Spleen (tissue), 11 donors: ENCODE data around the gene PHKB. TPM values are rescaled to one million over a fixed set of nuclear protein-coding genes. Genes with fewer than 3 reads are reported as not detected.

Experiments used
- DNase-seq: peaks from one replicate; pipeline ENCODE4 v3.0.0-alpha.2; 2020
- H3K27ac ChIP-seq, 8 donors: fragments of 200-600 bp; sonication (generic) in 7 of 8; 1 replicate in 4 of 8; 2 replicates in 4 of 8; pipeline versions ENCODE4 v1.5.0 to v1.8.0; 2016 to 2021; ENCODE audit warnings: inconsistent platforms in 4 of 8, mild to moderate bottlenecking in 4 of 8, moderate library complexity in 1 of 8
- H3K27me3 ChIP-seq, 7 donors: fragments of 200-600 bp; sonication (generic) in 6 of 7; replicated peaks in 1 of 7; 1 replicate in 4 of 7; 2 replicates in 3 of 7; pipeline versions ENCODE4 v1.5.0 to v1.8.0; 2016 to 2021; ENCODE audit warnings: inconsistent platforms in 3 of 7, mild to moderate bottlenecking in 1 of 7
- H3K36me3 ChIP-seq, 6 donors: fragments of 200-600 bp; sonication (generic) in 5 of 6; 1 replicate in 4 of 6; 2 replicates in 2 of 6; pipeline versions ENCODE4 v1.5.0 to v1.8.0; 2016 to 2021; ENCODE audit warnings: inconsistent platforms in 2 of 6
- H3K4me1 ChIP-seq, 6 donors: fragments of 200-600 bp; sonication (generic) in 5 of 6; 1 replicate in 3 of 6; 2 replicates in 3 of 6; pipeline versions ENCODE4 v1.5.0 to v1.8.0; 2016 to 2021; ENCODE audit warnings: inconsistent platforms in 3 of 6
- H3K4me3 ChIP-seq, 8 donors: fragments of 200-600 bp; sonication (generic) in 7 of 8; 1 replicate in 4 of 8; 2 replicates in 4 of 8; pipeline versions ENCODE4 v1.5.0 to v1.8.0; 2016 to 2021; ENCODE audit warnings: inconsistent platforms in 4 of 8, mild to moderate bottlenecking in 4 of 8, moderate library complexity in 2 of 8
- H3K9me3 ChIP-seq, 8 donors: fragments of 200-600 bp; sonication (generic) in 7 of 8; 1 replicate in 4 of 8; 2 replicates in 4 of 8; pipeline versions ENCODE4 v1.5.0 to v1.8.0; 2016 to 2021; ENCODE audit warnings: inconsistent platforms in 4 of 8
- POLR2A ChIP-seq, 3 donors: fragments of 450-650 bp; IDR thresholded peaks; one replicate each; pipeline ENCODE4 v1.5.1; 2017; ENCODE audit warnings: antibody characterized with exemption in 3 of 3, mild to moderate bottlenecking in 1 of 3
- POLR2AphosphoS5 ChIP-seq, 3 donors: sonication (generic); formaldehyde crosslinking; IDR thresholded peaks; one replicate each; pipeline ENCODE4 v1.5.1; 2017; ENCODE audit warnings: antibody characterized with exemption in 3 of 3
- WGBS, 5 donors: extraction: QIAGEN DNeasy Blood & Tissue Kit in 3 of 5; methylation state at CpG; one replicate each; pipeline versions ENCODE4 v1.1.5 to v1.1.7; 2013 to 2018; 5-methylcytosine and 5-hydroxymethylcytosine counted together
- intact Hi-C: fragments of 100-400 bp; cut with DNase I; formaldehyde crosslinking; loops from one replicate; pipeline ENCODE4 v1.15.0; 2023; ENCODE audit warnings: low total_unique reads
- polyA plus RNA-seq, 3 donors: library from polyadenylated mRNA; stranded (reverse); fragments of 200-250 nt; gene quantifications; one replicate each; pipeline ENCODE4 v1.2.1, GENCODE V29; 2013
- total RNA-seq, 7 donors: library from RNA; depleted of rRNA in 3 of 7; stranded (reverse); fragments of >200 nt in 3 of 7; fragmentation: NEBNext Ultra II Directional in 4 of 7; extraction: Animal tissue kit (Norgen Biotek cat#: 25700) in 4 of 7; gene quantifications; one replicate each; pipeline versions ENCODE4 v1.1.0 to v1.2.1, GENCODE V29; 2016 to 2021
- TF ChIP-seq, protein P1 (sequence below), 11 experiments: fragments of 200-600 bp in 7 of 11; fragments of 450-650 bp in 4 of 11; sonication (generic) in 4 of 11; IDR thresholded peaks in 8 of 11; conservative IDR thresholded peaks in 3 of 11; 1 replicate in 7 of 11; 2 replicates in 4 of 11; pipeline versions ENCODE4 v1.4.0 to v1.8.0; 2016 to 2021; ENCODE audit warnings: antibody characterized with exemption in 11 of 11, inconsistent platforms in 4 of 11, mild to moderate bottlenecking in 1 of 11
- donor health status: healthy with polysubstance abuse.
- donor health status: DM: no; HTN: no; CAD: no; lungs with moderate emphysema.
- donor health status: DM: no; HTN: no; CAD: no.
- donor health status: Bipolar disorder and iron deficiency.
- donor health status: healthy.
- donor health status: DM: no; HTN: no; CAD: no.
- donor health status: DM: yes; HTN: yes; CAD: no.

PHKB gene
- total and polyA plus RNA-seq, 10 donors = 19.7 to 168 (median 99.1) TPM

DNA sequence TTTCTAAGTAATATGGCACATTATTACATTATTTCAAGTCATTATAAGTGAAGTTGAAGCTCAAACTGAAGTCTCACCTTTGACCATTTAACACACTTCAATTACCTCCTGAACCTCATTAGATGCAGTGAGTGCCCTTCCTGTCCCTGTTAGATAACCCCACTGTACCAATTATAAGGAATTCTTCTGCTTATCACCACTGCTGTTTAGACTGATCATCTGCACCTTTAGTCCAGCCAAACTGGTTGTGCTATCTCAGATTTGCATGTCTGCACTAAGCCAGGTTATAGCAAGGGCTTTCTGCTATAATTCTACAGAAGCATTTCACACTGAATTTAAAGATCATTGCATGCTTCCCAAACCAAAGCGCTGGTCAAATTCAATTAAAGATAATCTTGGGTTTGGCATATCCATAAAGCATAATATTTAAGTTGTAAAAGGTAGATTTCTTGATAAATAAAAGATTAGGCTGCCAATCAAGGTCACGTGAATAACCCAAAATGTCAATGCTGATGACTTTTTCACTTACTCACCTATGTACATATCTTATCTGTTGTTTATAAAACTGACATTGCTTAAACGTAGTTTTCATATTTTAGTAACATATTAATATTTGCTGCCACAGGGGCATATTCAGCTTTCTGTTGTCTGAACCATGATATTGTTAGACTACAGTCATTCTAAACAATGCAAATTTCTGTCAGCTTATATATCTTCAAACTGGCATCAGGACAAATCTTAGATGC lies 12.1 kb upstream of the PHKB start:
- Histone ChIP-seq H3K4me1 (peaks cover 0 to 17% (median 5%) of the 10 kb centered on the region in 6 donors), H3K36me3 (peaks cover 0 to 83% (median 37%) of the 10 kb centered on the region in 6 donors), H3K27ac (no peak overlapping the region), H3K4me3 (no peak overlapping the region), H3K9me3 (no peaks in the 10 kb centered on the region), H3K27me3 (no peaks in the 10 kb centered on the region)
- intact Hi-C loops = no loop called here
- no peak for DNase-seq
- TF ChIP-seq, protein P1, sequence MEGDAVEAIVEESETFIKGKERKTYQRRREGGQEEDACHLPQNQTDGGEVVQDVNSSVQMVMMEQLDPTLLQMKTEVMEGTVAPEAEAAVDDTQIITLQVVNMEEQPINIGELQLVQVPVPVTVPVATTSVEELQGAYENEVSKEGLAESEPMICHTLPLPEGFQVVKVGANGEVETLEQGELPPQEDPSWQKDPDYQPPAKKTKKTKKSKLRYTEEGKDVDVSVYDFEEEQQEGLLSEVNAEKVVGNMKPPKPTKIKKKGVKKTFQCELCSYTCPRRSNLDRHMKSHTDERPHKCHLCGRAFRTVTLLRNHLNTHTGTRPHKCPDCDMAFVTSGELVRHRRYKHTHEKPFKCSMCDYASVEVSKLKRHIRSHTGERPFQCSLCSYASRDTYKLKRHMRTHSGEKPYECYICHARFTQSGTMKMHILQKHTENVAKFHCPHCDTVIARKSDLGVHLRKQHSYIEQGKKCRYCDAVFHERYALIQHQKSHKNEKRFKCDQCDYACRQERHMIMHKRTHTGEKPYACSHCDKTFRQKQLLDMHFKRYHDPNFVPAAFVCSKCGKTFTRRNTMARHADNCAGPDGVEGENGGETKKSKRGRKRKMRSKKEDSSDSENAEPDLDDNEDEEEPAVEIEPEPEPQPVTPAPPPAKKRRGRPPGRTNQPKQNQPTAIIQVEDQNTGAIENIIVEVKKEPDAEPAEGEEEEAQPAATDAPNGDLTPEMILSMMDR (IDR thresholded peaks at IDR 0.05 in 8 of 11, conservative IDR thresholded peaks at IDR 0.05 in 3 of 11) = no peak
- TF ChIP-seq POLR2AphosphoS5 (IDR thresholded peaks at IDR 0.05) (no peak), POLR2A (IDR thresholded peaks at IDR 0.05) (no peak)
- WGBS, 5 donors = 80 to 97% (median 94%) methylated on average over 3 of the region's 3 CpGs

DNA sequence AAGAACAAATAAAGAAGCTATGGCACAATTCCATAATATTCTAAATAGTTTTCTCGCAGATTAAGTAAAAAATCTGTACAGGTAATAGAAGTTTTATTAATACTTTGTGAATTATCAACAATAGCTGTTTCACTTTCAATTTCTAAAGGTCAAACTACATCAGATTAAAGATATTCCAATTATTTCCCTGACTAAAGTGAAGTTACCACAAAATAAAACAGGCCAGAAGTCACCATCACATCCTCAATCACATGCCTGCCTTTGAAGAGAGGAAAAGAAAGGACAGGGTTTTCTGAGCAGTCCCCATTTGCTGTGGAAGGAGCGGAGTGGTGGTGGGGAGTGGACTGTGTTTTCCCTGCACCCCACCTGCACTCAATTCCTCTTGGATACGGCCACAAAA lies 11.3 kb upstream of the PHKB start:
- Histone ChIP-seq H3K36me3 (peaks cover 0 to 89% (median 38%) of the 10 kb centered on the region in 6 donors), H3K9me3 (no peaks in the 10 kb centered on the region), H3K4me3 (no peak overlapping the region), H3K27ac (peak overlapping the region in 1 of 8 donors; percentile 21), H3K4me1 (peaks cover 0 to 19% (median 6%) of the 10 kb centered on the region in 6 donors), H3K27me3 (no peaks in the 10 kb centered on the region)
- intact Hi-C loops = no loop called here
- no peak for DNase-seq
- WGBS, 5 donors = 85 to 93% (median 87%) methylated on average over 3 of the region's 3 CpGs
- TF ChIP-seq, protein P1 (IDR thresholded peaks at IDR 0.05 in 8 of 11, conservative IDR thresholded peaks at IDR 0.05 in 3 of 11) = no peak
- TF ChIP-seq POLR2AphosphoS5 (IDR thresholded peaks at IDR 0.05) = no peak

DNA sequence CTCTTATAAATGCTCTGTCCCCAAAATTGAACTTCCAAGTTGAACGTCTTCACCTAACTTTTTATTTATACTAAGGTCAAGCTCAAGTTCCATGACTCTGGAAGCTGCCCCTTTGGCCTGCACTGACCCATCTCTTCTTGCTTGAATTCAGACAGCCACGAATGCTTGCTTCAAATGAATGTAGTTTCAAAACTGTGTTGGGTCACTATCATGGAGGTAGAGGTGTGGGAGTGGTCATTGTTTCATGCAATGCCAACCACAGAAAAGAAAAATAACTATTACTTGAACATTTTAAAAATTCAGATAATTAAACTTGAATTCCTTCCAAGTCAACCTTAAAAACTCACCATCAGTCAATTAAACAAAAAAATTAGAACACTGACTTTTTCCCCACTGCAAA lies 2.8 kb upstream of the PHKB start:
- Histone ChIP-seq H3K9me3 (no peaks in the 10 kb centered on the region), H3K4me1 (peaks cover 15 to 67% (median 54%) of the 10 kb centered on the region in 6 donors), H3K36me3 (peaks cover 0 to 52% (median 12%) of the 10 kb centered on the region in 6 donors), H3K4me3 (no peak overlapping the region), H3K27ac (no peak overlapping the region), H3K27me3 (no peaks in the 10 kb centered on the region)
- intact Hi-C loops = no loop called here
- no peak for TF ChIP-seq POLR2A (IDR thresholded peaks at IDR 0.05)
- TF ChIP-seq, protein P1 (IDR thresholded peaks at IDR 0.05 in 8 of 11, conservative IDR thresholded peaks at IDR 0.05 in 3 of 11) = no peak
- TF ChIP-seq POLR2AphosphoS5 (IDR thresholded peaks at IDR 0.05) = no peak
- WGBS, 5 donors = 84 to 88% (median 86%) methylated on average over 2 of the region's 2 CpGs
- no peak for DNase-seq

DNA sequence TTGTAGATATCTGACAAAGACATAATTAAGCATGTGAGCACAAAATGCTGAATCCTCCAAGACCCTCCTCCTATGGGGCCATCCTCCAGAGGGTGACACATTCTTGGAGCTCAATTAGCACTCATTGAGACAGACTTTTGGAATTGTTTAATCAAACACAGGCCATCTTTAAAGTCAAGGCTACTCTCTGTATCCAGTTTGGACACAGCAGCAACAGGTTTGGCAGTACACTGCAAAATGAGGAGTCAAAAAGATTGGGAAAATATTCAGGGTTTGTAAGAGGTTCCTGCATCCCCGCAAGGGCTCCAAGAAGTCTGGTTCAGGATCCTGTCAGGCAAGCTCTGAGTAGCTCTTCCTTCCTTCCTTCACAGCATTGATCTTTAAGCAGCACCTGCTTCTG lies 1.5 kb upstream of the PHKB start:
- WGBS, 5 donors = 67 to 75% (median 73%) methylated on average over 1 of the region's 1 CpG
- no peaks in the 10 kb centered on the region for H3K27me3 ChIP-seq
- intact Hi-C loops = loop anchor here (10.0 kb wide), 1 partner anchor 485 kb away; the partner anchor contains the start of gene DNAJA2
- peak overlapping the region in 3 of 8 donors; percentile 97 to 98 (median 98) for H3K27ac ChIP-seq
- no peak for TF ChIP-seq POLR2AphosphoS5 (IDR thresholded peaks at IDR 0.05)
- TF ChIP-seq, protein P1 (IDR thresholded peaks at IDR 0.05 in 8 of 11, conservative IDR thresholded peaks at IDR 0.05 in 3 of 11) = no peak
- TF ChIP-seq POLR2A (IDR thresholded peaks at IDR 0.05) = no peak
- DNase-seq = no peak
- H3K4me3 ChIP-seq = peak overlapping the region in 4 of 8 donors; percentile 88 to 98 (median 92)
- no peaks in the 10 kb centered on the region for H3K9me3 ChIP-seq
- peaks cover 23 to 79% (median 67%) of the 10 kb centered on the region in 6 donors for H3K4me1 ChIP-seq
- H3K36me3 ChIP-seq = peaks cover 0 to 41% (median 7%) of the 10 kb centered on the region in 6 donors
